Measurements from ENCODE around the gene INPP1. TPM values are rescaled to one million over a fixed set of nuclear protein-coding genes. Genes with fewer than 3 reads are reported as not detected.

Gene INPP1
- total and polyA plus RNA-seq, 5 experiments from 2014 or later = 1.2 to 3.6 (median 2.7) TPM

GRCh38 chr2:190406805-190407204 lies 63.4 kb downstream of the INPP1 start:
- H3K4me3 Mint-ChIP-seq = peak overlapping the region in 1 of 10 donors; percentile 84
- POLR2A ChIA-PET = interaction anchor here (0.6 to 5.3 kb wide), 28 partner anchors 9 to 1271 kb away, joined by 3 to 99 read pairs (median 4); partner anchors contain the start of genes GLS, NABP1, NEMP2 and OSGEPL1
- H3K36me3 Mint-ChIP-seq = no peaks in the 10 kb centered on the region
- H3K27me3 Mint-ChIP-seq = no peaks in the 10 kb centered on the region
- H3K4me1 Mint-ChIP-seq = peaks cover 12 to 30% (median 26%) of the 10 kb centered on the region in 4 donors
- no peak for DNase-seq
- no peaks in the 10 kb centered on the region for H3K9me3 Mint-ChIP-seq
- no peak for ATAC-seq
- H3K27ac Mint-ChIP-seq = no peak overlapping the region

- Mint-ChIP-seq H3K9me3 (no peaks in the 10 kb centered on the region), H3K4me3 (peak overlapping the region in 1 of 10 donors; percentile 84), H3K4me1 (peaks cover 12 to 34% (median 30%) of the 10 kb centered on the region in 4 donors), H3K36me3 (no peaks in the 10 kb centered on the region), H3K27ac (no peak overlapping the region), H3K27me3 (no peaks in the 10 kb centered on the region)
- DNase-seq (peak in 6 of 10 donors; percentile 42 to 95 (median 92)), ATAC-seq (peak; percentile 67 to 78)
- POLR2A ChIA-PET = interaction anchor here (0.6 to 5.3 kb wide), 30 partner anchors 9 to 1270 kb away, joined by 3 to 99 read pairs (median 4); partner anchors contain the start of genes GLS, NABP1, NEMP2 and OSGEPL1
Measured at GRCh38 chr2:190407246-190407661, 63.9 kb downstream of the INPP1 start.

GRCh38 chr2:190407662-190408537 lies 64.5 kb downstream of the INPP1 start, which contains the start of gene MFSD6:
TSS of gene MFSD6 (plus strand) at chr2:190408355. CDS start at chr2:190436030, 27,675 bp downstream.
- H3K9me3 Mint-ChIP-seq = no peaks in the 10 kb centered on the region
- H3K4me3 Mint-ChIP-seq = peak within 1 kb of the TSS; percentile 83 to 97 (median 92)
- H3K27me3 Mint-ChIP-seq = no peaks in the 10 kb centered on the region
- peak; percentile 43 to 52 for ATAC-seq
- peak within 1 kb of the TSS; percentile 94 to 100 (median 99) for H3K27ac Mint-ChIP-seq
- peak in 7 of 10 donors; percentile 58 to 93 (median 70) for DNase-seq
- POLR2A ChIA-PET = interaction anchor here (0.8 to 5.3 kb wide), 28 partner anchors 8 to 1270 kb away, joined by 3 to 99 read pairs (median 4); partner anchors contain the start of genes GLS, NABP1, NEMP2 and OSGEPL1
- peaks cover 16 to 41% (median 37%) of the 10 kb centered on the region in 4 donors for H3K4me1 Mint-ChIP-seq
- H3K36me3 Mint-ChIP-seq = no peaks in the 10 kb centered on the region

GRCh38 chr2:190408538-190409271 lies 65.3 kb downstream of the INPP1 start:
- H3K9me3 Mint-ChIP-seq = no peaks in the 10 kb centered on the region
- peak overlapping the region; percentile 83 to 97 (median 92) for H3K4me3 Mint-ChIP-seq
- H3K4me1 Mint-ChIP-seq = peaks cover 24 to 49% (median 45%) of the 10 kb centered on the region in 4 donors
- DNase-seq (peak; percentile 70 to 92 (median 82)), ATAC-seq (peak; percentile 39 to 53)
- H3K27me3 Mint-ChIP-seq = no peaks in the 10 kb centered on the region
- peak overlapping the region; percentile 94 to 100 (median 99) for H3K27ac Mint-ChIP-seq
- no peaks in the 10 kb centered on the region for H3K36me3 Mint-ChIP-seq
- POLR2A ChIA-PET = interaction anchor here (1.0 to 5.3 kb wide), 8 partner anchors 7 to 473 kb away, joined by 3 to 99 read pairs (median 8); partner anchors contain the start of genes GLS and NEMP2

- no peaks in the 10 kb centered on the region for H3K27me3 Mint-ChIP-seq
Measured at GRCh38 chr2:190409616-190410015, 66.2 kb downstream of the INPP1 start.

GRCh38 chr2:190410166-190410565 lies 66.8 kb downstream of the INPP1 start:
- Mint-ChIP-seq H3K4me1 (peaks cover 27 to 59% (median 50%) of the 10 kb centered on the region in 4 donors), H3K27me3 (no peaks in the 10 kb centered on the region), H3K36me3 (no peaks in the 10 kb centered on the region), H3K27ac (peak overlapping the region; percentile 94 to 100 (median 99)), H3K9me3 (no peaks in the 10 kb centered on the region), H3K4me3 (peak overlapping the region; percentile 83 to 97 (median 92))
- POLR2A ChIA-PET = interaction anchor here (1.1 to 5.3 kb wide), 4 partner anchors 27 to 124 kb away, joined by 3 to 99 read pairs (median 4); partner anchors contain the start of gene NEMP2
- DNase-seq (no peak), ATAC-seq (no peak)

More at GRCh38 chr2:190409616-190410015, 66.2 kb downstream of the INPP1 start:
- Mint-ChIP-seq H3K4me1 (peaks cover 27 to 56% (median 50%) of the 10 kb centered on the region in 4 donors), H3K4me3 (peak overlapping the region; percentile 83 to 97 (median 92)), H3K36me3 (no peaks in the 10 kb centered on the region), H3K27ac (peak overlapping the region; percentile 94 to 100 (median 99)), H3K9me3 (no peaks in the 10 kb centered on the region)
- ATAC-seq = no peak
- POLR2A ChIA-PET = interaction anchor here (1.1 to 5.3 kb wide), 4 partner anchors 25 to 125 kb away, joined by 3 to 99 read pairs (median 5); partner anchors contain the start of gene NEMP2
- DNase-seq = no peak

- H3K27ac Mint-ChIP-seq = peak overlapping the region; percentile 63 to 100 (median 84)
- peaks cover 0 to 3% (median 0%) of the 10 kb centered on the region in 3 donors for H3K36me3 Mint-ChIP-seq
- ATAC-seq (no peak), DNase-seq (no peak)
- H3K27me3 Mint-ChIP-seq = no peaks in the 10 kb centered on the region
- no peaks in the 10 kb centered on the region for H3K9me3 Mint-ChIP-seq
- H3K4me1 Mint-ChIP-seq = peaks cover 33 to 87% (median 74%) of the 10 kb centered on the region in 4 donors
- peak overlapping the region in 9 of 10 donors; percentile 7 to 83 (median 54) for H3K4me3 Mint-ChIP-seq
- POLR2A ChIA-PET = interaction anchor here (0.6 kb wide), 1 partner anchor 173 kb away, joined by 3 read pairs; no protein-coding TSS in a partner anchor
Measured at GRCh38 chr2:190412966-190413365, 69.6 kb downstream of the INPP1 start.

- H3K4me1 Mint-ChIP-seq = peaks cover 33 to 92% (median 79%) of the 10 kb centered on the region in 4 donors
- H3K36me3 Mint-ChIP-seq = peaks cover 0 to 7% (median 0%) of the 10 kb centered on the region in 3 donors
- POLR2A ChIA-PET = interaction anchor here (0.6 kb wide), 1 partner anchor 172 kb away, joined by 3 read pairs; no protein-coding TSS in a partner anchor
- no peaks in the 10 kb centered on the region for H3K27me3 Mint-ChIP-seq
- H3K27ac Mint-ChIP-seq = peak overlapping the region; percentile 63 to 100 (median 84)
- no peak for ATAC-seq
- peak overlapping the region in 8 of 10 donors; percentile 31 to 83 (median 56) for H3K4me3 Mint-ChIP-seq
- DNase-seq = no peak
- no peaks in the 10 kb centered on the region for H3K9me3 Mint-ChIP-seq
Measured at GRCh38 chr2:190413421-190413820, 70.0 kb downstream of the INPP1 start.

GRCh38 chr2:190415251-190415650 lies 71.9 kb downstream of the INPP1 start:
- H3K36me3 Mint-ChIP-seq = peaks cover 0 to 23% (median 7%) of the 10 kb centered on the region in 3 donors
- H3K27me3 Mint-ChIP-seq = no peaks in the 10 kb centered on the region
- peaks cover 29 to 93% (median 84%) of the 10 kb centered on the region in 4 donors for H3K4me1 Mint-ChIP-seq
- H3K27ac Mint-ChIP-seq = peak overlapping the region; percentile 79 to 92 (median 86)
- POLR2A ChIA-PET = interaction anchor here (1.0 to 1.7 kb wide), 4 partner anchors 8 to 466 kb away, joined by 3 to 11 read pairs (median 4); partner anchors contain the start of gene MFSD6
- H3K9me3 Mint-ChIP-seq = no peaks in the 10 kb centered on the region
- ATAC-seq (no peak), DNase-seq (no peak)
- H3K4me3 Mint-ChIP-seq = peak overlapping the region in 4 of 10 donors; percentile 29 to 67 (median 60)

- Mint-ChIP-seq H3K27me3 (no peaks in the 10 kb centered on the region), H3K36me3 (peaks cover 0 to 31% (median 13%) of the 10 kb centered on the region in 3 donors), H3K4me3 (peak overlapping the region; percentile 38 to 67 (median 64)), H3K4me1 (peaks cover 26 to 93% (median 85%) of the 10 kb centered on the region in 4 donors), H3K27ac (peak overlapping the region; percentile 79 to 92 (median 86)), H3K9me3 (no peaks in the 10 kb centered on the region)
- ATAC-seq = peak; percentile 58 to 60
- DNase-seq = peak in 2 of 10 donors; percentile 26 to 38
- POLR2A ChIA-PET = interaction anchor here (0.6 to 1.7 kb wide), 5 partner anchors 9 to 1262 kb away, joined by 3 to 11 read pairs (median 4); partner anchors contain the start of gene MFSD6
Measured at GRCh38 chr2:190415794-190416775, 72.7 kb downstream of the INPP1 start.

Data from naive thymus-derived CD8-positive, alpha-beta T cell (primary cell).